Lower leg skin (tissue), 4 donors: ENCODE measurements around the gene CNOT4. TPM values are rescaled to one million over a fixed set of nuclear protein-coding genes. Genes with fewer than 3 reads are reported as not detected.

Source experiments
- DNase-seq, 2 donors: peaks; one replicate each; pipeline ENCODE4 v3.0.0-alpha.2; 2019; ENCODE audit warnings: low spot score in 2 of 2
- H3K4me3 ChIP-seq: fragments of 200-600 bp; sonication (generic); 2 replicates; pipeline ENCODE4 v1.5.1; 2017; ENCODE audit warnings: mild to moderate bottlenecking, low read depth; ENCODE audit not compliant: poor library complexity, severe bottlenecking
- POLR2A ChIP-seq, 2 donors: fragments of 450-650 bp; IDR thresholded peaks; one replicate each; pipeline ENCODE4 v1.6.1; 2016 to 2017; ENCODE audit warnings: antibody characterized with exemption in 2 of 2, mild to moderate bottlenecking in 1 of 2, moderate library complexity in 1 of 2
- WGBS, 2 donors: methylation state at CpG; one replicate each; pipeline ENCODE4 v1.1.5; 2018; 5-methylcytosine and 5-hydroxymethylcytosine counted together
- intact Hi-C: fragments of 100-400 bp; cut with DNase I; formaldehyde crosslinking; loops from one replicate; pipeline ENCODE4 v1.15.0; 2023; ENCODE audit warnings: low total_unique reads
- total RNA-seq, 4 donors: library from RNA; depleted of rRNA; stranded (reverse); fragments of >200 nt; gene quantifications; one replicate each; pipeline ENCODE4 v1.1.0, GENCODE V29; 2016
- TF ChIP-seq, protein P1 (sequence below), 3 donors: fragments of 450-650 bp; IDR thresholded peaks; one replicate each; pipeline ENCODE4 v1.5.1; 2016; ENCODE audit warnings: antibody characterized with exemption in 3 of 3, mild to moderate bottlenecking in 3 of 3, moderate library complexity in 2 of 3

The CNOT4 gene
- total RNA-seq, 4 donors from 2014 or later, result 13.4 to 20.4 (median 16.4) TPM

DNA sequence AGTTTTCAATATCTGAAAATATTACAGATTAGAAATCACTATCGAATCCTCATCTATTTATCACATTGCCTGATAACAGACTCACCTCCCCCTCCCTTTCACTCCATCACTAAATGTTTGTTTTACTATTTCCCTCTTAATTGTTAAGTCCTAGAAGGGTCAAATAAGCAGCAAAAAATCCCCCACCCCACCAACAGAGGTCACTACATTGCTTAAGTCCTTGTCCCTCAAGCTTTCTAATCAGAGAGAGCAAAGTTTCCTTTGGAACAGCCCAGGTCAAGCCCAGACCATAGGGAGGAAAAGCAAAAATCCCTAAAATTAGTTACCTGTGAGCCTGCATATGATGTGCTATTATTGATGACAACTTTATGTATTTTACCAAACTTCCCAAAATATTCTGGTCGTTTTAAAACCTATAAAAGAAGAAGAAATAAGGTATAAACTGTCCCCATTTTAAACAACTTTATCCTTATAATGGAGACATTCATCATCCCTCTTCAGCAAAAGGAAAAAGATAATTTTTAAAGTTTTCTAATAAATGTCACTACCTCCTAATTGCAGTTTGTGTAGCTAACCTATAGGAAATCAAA, 95.0 kb downstream of the CNOT4 start:
- 88% methylated on average over 2 of the region's 2 CpGs for WGBS, 2 donors
- TF ChIP-seq, protein P1, sequence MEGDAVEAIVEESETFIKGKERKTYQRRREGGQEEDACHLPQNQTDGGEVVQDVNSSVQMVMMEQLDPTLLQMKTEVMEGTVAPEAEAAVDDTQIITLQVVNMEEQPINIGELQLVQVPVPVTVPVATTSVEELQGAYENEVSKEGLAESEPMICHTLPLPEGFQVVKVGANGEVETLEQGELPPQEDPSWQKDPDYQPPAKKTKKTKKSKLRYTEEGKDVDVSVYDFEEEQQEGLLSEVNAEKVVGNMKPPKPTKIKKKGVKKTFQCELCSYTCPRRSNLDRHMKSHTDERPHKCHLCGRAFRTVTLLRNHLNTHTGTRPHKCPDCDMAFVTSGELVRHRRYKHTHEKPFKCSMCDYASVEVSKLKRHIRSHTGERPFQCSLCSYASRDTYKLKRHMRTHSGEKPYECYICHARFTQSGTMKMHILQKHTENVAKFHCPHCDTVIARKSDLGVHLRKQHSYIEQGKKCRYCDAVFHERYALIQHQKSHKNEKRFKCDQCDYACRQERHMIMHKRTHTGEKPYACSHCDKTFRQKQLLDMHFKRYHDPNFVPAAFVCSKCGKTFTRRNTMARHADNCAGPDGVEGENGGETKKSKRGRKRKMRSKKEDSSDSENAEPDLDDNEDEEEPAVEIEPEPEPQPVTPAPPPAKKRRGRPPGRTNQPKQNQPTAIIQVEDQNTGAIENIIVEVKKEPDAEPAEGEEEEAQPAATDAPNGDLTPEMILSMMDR (IDR thresholded peaks at IDR 0.05), result no peak
- no peak for TF ChIP-seq POLR2A (IDR thresholded peaks at IDR 0.05)

DNA sequence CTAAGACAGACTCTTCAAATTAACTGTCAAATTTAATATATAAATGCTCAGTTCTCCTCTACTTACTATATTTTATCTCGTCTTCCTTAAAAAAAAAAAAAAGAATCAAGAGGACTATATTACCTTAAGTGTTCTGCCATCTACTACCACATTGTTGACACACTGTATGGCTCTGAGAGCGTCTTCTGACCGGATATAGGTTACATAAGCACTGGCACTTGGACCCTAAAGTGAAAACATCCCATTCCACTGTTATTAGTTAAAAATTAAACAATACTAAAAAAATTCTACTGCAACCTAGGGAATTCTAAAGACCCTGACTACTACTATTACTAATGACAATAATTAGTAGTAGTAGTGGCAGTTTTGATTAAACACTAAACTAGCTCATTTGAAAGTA, 95.7 kb downstream of the CNOT4 start:
- TF ChIP-seq, protein P1 (IDR thresholded peaks at IDR 0.05), result no peak
- no peak for TF ChIP-seq POLR2A (IDR thresholded peaks at IDR 0.05)
- DNase-seq, result no peak
- intact Hi-C loops, result no loop called here
- no peak overlapping the region for H3K4me3 ChIP-seq
- 94 to 97% methylated on average over 3 of the region's 3 CpGs for WGBS, 2 donors

More for the DNA sequence above, 95.0 kb downstream of the CNOT4 start:
- no peak for DNase-seq
- no peak overlapping the region for H3K4me3 ChIP-seq
- intact Hi-C loops, result no loop called here

DNA sequence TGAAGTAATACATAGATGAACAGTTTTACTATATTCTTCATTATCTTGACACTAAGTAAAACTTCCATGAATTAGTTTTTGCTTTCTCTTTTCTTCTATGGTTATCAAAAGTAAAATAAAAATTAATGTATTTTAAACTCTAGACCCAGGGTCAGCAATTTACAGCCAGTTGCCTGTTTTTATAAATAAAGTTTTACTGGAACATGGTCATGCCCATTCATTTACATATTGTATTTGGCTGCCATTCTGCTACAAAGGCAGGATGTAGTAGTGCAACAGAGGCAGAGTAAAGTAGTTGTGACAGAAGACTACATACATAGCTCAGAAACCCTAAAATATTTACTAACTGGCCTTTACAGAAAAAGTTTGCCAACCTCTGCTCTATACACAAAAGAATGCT, 98.8 kb downstream of the CNOT4 start:
- DNase-seq, result no peak
- intact Hi-C loops, result no loop called here
- no peak for TF ChIP-seq POLR2A (IDR thresholded peaks at IDR 0.05)
- TF ChIP-seq, protein P1 (IDR thresholded peaks at IDR 0.05), result no peak
- no peak overlapping the region for H3K4me3 ChIP-seq

DNA sequence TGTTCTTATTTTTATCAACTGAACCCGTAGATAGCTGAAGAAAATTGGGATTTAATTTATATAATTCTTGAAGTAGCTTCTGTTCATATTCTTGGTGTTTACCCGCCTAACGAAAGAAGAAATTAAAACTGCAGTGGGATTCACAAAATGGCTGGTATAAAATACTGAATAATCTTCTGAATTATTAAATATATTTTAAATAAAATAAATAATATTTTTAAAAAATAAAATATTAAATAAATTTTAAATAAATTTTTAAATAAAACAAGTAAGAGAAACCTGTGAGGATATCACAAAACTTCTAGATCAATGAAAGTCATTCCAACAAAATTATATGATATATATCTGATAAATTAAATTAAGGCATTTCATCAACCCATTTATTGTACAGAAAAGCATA, 99.4 kb downstream of the CNOT4 start:
- TF ChIP-seq POLR2A (IDR thresholded peaks at IDR 0.05), result no peak
- TF ChIP-seq, protein P1 (IDR thresholded peaks at IDR 0.05), result no peak
- H3K4me3 ChIP-seq, result no peak overlapping the region
- intact Hi-C loops, result no loop called here
- WGBS, 2 donors, result 98 to 99% methylated on average over 3 of the region's 3 CpGs
- no peak for DNase-seq

DNA sequence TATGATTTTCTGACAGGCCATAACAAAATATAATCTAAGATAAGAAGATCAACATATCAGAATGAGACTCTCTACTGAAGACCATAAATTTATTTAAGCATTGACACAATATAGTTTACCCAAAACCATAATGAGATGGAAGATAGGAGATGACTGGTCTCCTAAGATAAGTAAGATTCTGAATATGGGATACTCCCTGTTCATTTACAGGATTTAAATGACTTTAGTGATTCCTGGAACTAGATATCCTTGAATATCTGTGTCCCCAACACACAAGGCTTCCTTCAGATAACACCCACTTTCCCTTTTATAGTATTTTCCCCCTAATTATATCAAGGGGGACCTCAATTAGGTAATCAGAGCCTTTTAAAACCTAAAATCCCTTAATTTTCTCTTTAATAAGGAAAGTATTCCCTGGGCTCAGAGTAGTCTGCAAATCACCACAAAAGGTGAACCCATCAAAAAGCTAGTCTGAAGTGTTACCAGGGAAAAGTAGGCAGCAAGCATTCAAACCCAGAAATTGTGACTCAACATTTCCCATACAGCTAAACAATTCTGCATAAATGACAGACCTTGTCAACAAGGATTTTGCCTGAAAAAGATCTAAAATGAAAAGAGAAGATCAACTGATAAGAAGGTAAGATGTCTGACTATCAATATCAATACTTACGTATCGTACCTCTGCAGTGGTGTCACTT, 99.9 kb downstream of the CNOT4 start:
- H3K4me3 ChIP-seq, result no peak overlapping the region
- WGBS, 2 donors, result 97 to 98% methylated on average over 2 of the region's 2 CpGs
- intact Hi-C loops, result no loop called here
- DNase-seq, result no peak
- TF ChIP-seq POLR2A (IDR thresholded peaks at IDR 0.05), result no peak
- TF ChIP-seq, protein P1 (IDR thresholded peaks at IDR 0.05), result no peak

DNA sequence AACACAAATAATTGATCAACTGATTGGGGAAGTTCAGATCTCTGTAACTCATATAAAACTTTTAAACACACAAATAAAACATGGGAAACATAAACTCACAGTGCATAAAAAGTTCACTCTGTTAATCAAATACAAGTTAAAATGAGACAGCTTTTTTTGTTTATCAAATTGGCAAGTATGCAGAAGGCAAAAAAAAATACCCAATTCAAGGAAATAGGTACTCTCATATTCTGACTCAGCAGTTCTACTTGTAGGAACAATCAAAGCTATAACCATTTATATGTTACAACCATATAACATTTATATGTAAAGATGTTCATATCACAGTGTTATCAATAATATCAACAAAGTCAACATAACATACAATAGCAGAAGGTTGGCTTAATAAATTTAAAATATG, 102.0 kb downstream of the CNOT4 start:
- no peak for TF ChIP-seq POLR2A (IDR thresholded peaks at IDR 0.05)
- TF ChIP-seq, protein P1 (IDR thresholded peaks at IDR 0.05), result no peak
- no peak overlapping the region for H3K4me3 ChIP-seq
- intact Hi-C loops, result no loop called here
- DNase-seq, result no peak
